SHP77 treated with DMSO at 0.1 percent for 48 hours (cell line): ENCODE data around the gene ZNF333.
"Not testable (repeated sequence)": the region's sequence is repeated elsewhere in the genome, so short reads cannot be mapped to it uniquely, and the experiment has no call there.

Experiments used
- DNase-seq: peaks from one replicate; lab custom pipeline; 2025; lab: John Stamatoyannopoulos, UW

Gene ZNF333

GRCh38 chr19:14769201-14769600 is 79.4 kb downstream of the ZNF333 start:
- DNase-seq = no peak

- DNase-seq = no peak
Observed at GRCh38 chr19:14770136-14770535, 80.3 kb downstream of the ZNF333 start.

- no peak for DNase-seq
Observed at GRCh38 chr19:14770944-14771839, 81.3 kb downstream of the ZNF333 start.

GRCh38 chr19:14772467-14772866 is 82.6 kb downstream of the ZNF333 start:
- no peak for DNase-seq

- DNase-seq = no peak
Observed at GRCh38 chr19:14772995-14773394, 83.1 kb downstream of the ZNF333 start.

GRCh38 chr19:14773722-14774121 is 83.9 kb downstream of the ZNF333 start:
- DNase-seq = not testable (repeated sequence)

- DNase-seq = no peak
Observed at GRCh38 chr19:14774373-14774772, 84.5 kb downstream of the ZNF333 start.

GRCh38 chr19:14775326-14775725 is 85.5 kb downstream of the ZNF333 start:
- not testable (repeated sequence) for DNase-seq

GRCh38 chr19:14775869-14776586 is 86.2 kb downstream of the ZNF333 start:
- no peak for DNase-seq

- DNase-seq = not testable (repeated sequence)
Observed at GRCh38 chr19:14777645-14778044, 87.8 kb downstream of the ZNF333 start.

- DNase-seq = not testable (repeated sequence)
Observed at GRCh38 chr19:14778110-14778845, 88.4 kb downstream of the ZNF333 start, which contains the start of gene ADGRE2. Gene ADGRE2, minus strand, starts transcription at chr19:14778560. Its CDS starts 1,804 bp downstream, at chr19:14776756.

GRCh38 chr19:14779151-14779550 is 89.3 kb downstream of the ZNF333 start:
- no peak for DNase-seq

- not testable (repeated sequence) for DNase-seq
Observed at GRCh38 chr19:14780622-14781225, 90.9 kb downstream of the ZNF333 start.

- not testable (repeated sequence) for DNase-seq
Observed at GRCh38 chr19:14781713-14782536, 92.1 kb downstream of the ZNF333 start.

GRCh38 chr19:14782626-14783409 is 93.0 kb downstream of the ZNF333 start:
- DNase-seq = no peak
